AG10803 (cell line): ENCODE results near the gene ARHGEF11.

Experiments used
- DNase-seq: peaks from one replicate; pipeline ENCODE4 v3.0.0; 2010; ENCODE audit warnings: low read depth
- H3K4me3 ChIP-seq: 2 replicates; pipeline ENCODE4 v1.5.1; 2011; ENCODE audit warnings: mild to moderate bottlenecking, low read length, control low read depth
- TF ChIP-seq, protein P1 (sequence below): conservative IDR thresholded peaks from 2 replicates; pipeline ENCODE4 v1.5.1; 2011; ENCODE audit warnings: mild to moderate bottlenecking, low read length, control low read depth, inconsistent platforms

Gene ARHGEF11

GRCh38 chr1:156973417-156973816, 72.1 kb downstream of the ARHGEF11 start:
- no peak overlapping the region for H3K4me3 ChIP-seq
- TF ChIP-seq, protein P1, sequence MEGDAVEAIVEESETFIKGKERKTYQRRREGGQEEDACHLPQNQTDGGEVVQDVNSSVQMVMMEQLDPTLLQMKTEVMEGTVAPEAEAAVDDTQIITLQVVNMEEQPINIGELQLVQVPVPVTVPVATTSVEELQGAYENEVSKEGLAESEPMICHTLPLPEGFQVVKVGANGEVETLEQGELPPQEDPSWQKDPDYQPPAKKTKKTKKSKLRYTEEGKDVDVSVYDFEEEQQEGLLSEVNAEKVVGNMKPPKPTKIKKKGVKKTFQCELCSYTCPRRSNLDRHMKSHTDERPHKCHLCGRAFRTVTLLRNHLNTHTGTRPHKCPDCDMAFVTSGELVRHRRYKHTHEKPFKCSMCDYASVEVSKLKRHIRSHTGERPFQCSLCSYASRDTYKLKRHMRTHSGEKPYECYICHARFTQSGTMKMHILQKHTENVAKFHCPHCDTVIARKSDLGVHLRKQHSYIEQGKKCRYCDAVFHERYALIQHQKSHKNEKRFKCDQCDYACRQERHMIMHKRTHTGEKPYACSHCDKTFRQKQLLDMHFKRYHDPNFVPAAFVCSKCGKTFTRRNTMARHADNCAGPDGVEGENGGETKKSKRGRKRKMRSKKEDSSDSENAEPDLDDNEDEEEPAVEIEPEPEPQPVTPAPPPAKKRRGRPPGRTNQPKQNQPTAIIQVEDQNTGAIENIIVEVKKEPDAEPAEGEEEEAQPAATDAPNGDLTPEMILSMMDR: no peak
- DNase-seq: no peak

- TF ChIP-seq, protein P1: peak; percentile 34
- DNase-seq: no peak
- H3K4me3 ChIP-seq: no peak overlapping the region
Measured at GRCh38 chr1:156970017-156970416, 75.5 kb downstream of the ARHGEF11 start.

- TF ChIP-seq, protein P1: no peak
- H3K4me3 ChIP-seq: no peak overlapping the region
- DNase-seq: no peak
Measured at GRCh38 chr1:156969496-156969895, 76.0 kb downstream of the ARHGEF11 start.

DNA sequence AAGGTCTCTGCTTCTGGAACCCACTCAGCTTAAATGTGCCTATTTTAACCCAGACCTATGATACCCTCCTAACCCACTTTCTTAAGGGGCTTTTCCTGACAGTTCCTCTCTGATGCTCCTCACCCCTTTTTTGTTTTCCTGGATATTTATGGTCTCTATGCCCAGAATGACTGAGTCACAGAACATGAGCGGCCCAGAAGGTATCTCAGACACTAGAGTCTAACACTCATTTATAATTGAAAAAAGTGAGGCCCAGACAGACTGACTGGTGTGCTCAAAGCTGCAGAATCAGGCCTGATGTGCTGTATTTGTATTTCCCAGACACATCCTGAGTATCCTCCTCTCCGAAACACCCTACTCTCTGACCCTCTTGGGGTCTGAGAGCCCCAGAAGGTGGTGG, 81.1 kb downstream of the ARHGEF11 start:
- TF ChIP-seq, protein P1: no peak
- peak; percentile 17 for DNase-seq
- no peak overlapping the region for H3K4me3 ChIP-seq

- H3K4me3 ChIP-seq: no peak overlapping the region
- TF ChIP-seq, protein P1: no peak
- DNase-seq: peak; percentile 10
Measured at GRCh38 chr1:156963621-156964020, 81.9 kb downstream of the ARHGEF11 start.

GRCh38 chr1:156961709-156962108, 83.8 kb downstream of the ARHGEF11 start:
- no peak overlapping the region for H3K4me3 ChIP-seq
- TF ChIP-seq, protein P1: no peak
- no peak for DNase-seq

GRCh38 chr1:156959925-156960324, 85.6 kb downstream of the ARHGEF11 start:
- DNase-seq: no peak
- TF ChIP-seq, protein P1: no peak
- H3K4me3 ChIP-seq: no peak overlapping the region
